HepG2 (cell line): ENCODE results near the gene SNX11.

ENCODE experiments used
- CEBPB ChIP-seq: IDR thresholded peaks from 2 replicates; pipeline ENCODE4 v1.6.1; 2011; ENCODE audit warnings: low read depth, low read length, improper control_type of control experiment, borderline replicate concordance
- CREM ChIP-seq, 2 experiments: sonication (generic) in 1 of 2; formaldehyde crosslinking in 1 of 2; IDR thresholded peaks; 2 replicates each; pipeline versions ENCODE4 v1.4.0 to v1.6.1; 2016 to 2020; ENCODE audit warnings: antibody characterized with exemption in 1 of 2, mild to moderate bottlenecking in 1 of 2, missing genetic modification reagents in 1 of 2
- CTCF ChIP-seq: sonication (generic); formaldehyde crosslinking; IDR thresholded peaks from 2 replicates; pipeline ENCODE4 v1.5.0; 2020; ENCODE audit warnings: mild to moderate bottlenecking, missing genetic modification reagents, moderate library complexity
- HDAC1 ChIP-seq: sonication (generic); formaldehyde crosslinking; IDR thresholded peaks from 2 replicates; pipeline ENCODE4 v1.5.1; 2020; ENCODE audit warnings: mild to moderate bottlenecking, missing genetic modification reagents
- HMG20A ChIP-seq: IDR thresholded peaks from 2 replicates; pipeline ENCODE4 v1.6.1; 2016; ENCODE audit warnings: borderline replicate concordance
- KAT7 ChIP-seq: IDR thresholded peaks from 2 replicates; pipeline ENCODE4 v1.6.1; 2018; ENCODE audit warnings: borderline replicate concordance, missing compliant biosample characterization
- PAXIP1 ChIP-seq: sonication (generic); formaldehyde crosslinking; conservative IDR thresholded peaks from 2 replicates; pipeline ENCODE4 v1.4.0; 2020; ENCODE audit warnings: mild to moderate bottlenecking, missing genetic modification reagents, moderate library complexity
- POLR2AphosphoS5 ChIP-seq: IDR thresholded peaks from 2 replicates; pipeline ENCODE4 v1.6.1; 2012; ENCODE audit warnings: low read depth, low read length
- SAFB2 ChIP-seq: sonication (generic); formaldehyde crosslinking; IDR thresholded peaks from 2 replicates; pipeline ENCODE4 v1.5.1; 2020; ENCODE audit warnings: missing genetic modification reagents, low read depth, mild to moderate bottlenecking, borderline replicate concordance
- SMC3 ChIP-seq: IDR thresholded peaks from 2 replicates; pipeline ENCODE4 v1.6.1; 2011; ENCODE audit warnings: low read length, improper control_type of control experiment
- SUZ12 ChIP-seq: fragments of 150-350 bp; IDR thresholded peaks from 2 replicates; pipeline ENCODE4 v1.6.1; 2014; ENCODE audit warnings: low read depth, low read length
- YEATS4 ChIP-seq: sonication (generic); formaldehyde crosslinking; IDR thresholded peaks from 2 replicates; pipeline ENCODE4 v1.4.0; 2020; ENCODE audit warnings: missing genetic modification reagents, borderline replicate concordance
- ZKSCAN1 ChIP-seq: fragments of 150-350 bp; IDR thresholded peaks from 2 replicates; pipeline ENCODE4 v1.6.1; 2014; ENCODE audit warnings: low read length

GRCh38 chr17:48070195-48070594, 37.4 kb upstream of the SNX11 start:
- TF ChIP-seq CTCF (no peak), SMC3 (no peak), SUZ12 (no peak), POLR2AphosphoS5 (no peak), HDAC1 (CRISPR knock-in tag) (no peak), HMG20A (CRISPR knock-in tag) (no peak), CREM (IDR thresholded peaks at IDR 0.05) (no peak), CREM (CRISPR knock-in tag; IDR thresholded peaks at IDR 0.05) (no peak), KAT7 (no peak), PAXIP1 (CRISPR knock-in tag) (no peak), SAFB2 (CRISPR knock-in tag) (no peak), CEBPB (no peak), ZKSCAN1 (no peak), YEATS4 (CRISPR knock-in tag) (no peak)
